GM23248 (cell line): ENCODE results near the gene CRTC2. TPM values are rescaled to one million over a fixed set of nuclear protein-coding genes. Genes with fewer than 3 reads are reported as not detected.
A peak's percentile ranks its signal among the peaks of the same experiment; 100 is the strongest.

ENCODE experiments used
- DNase-seq: peaks from one replicate; pipeline ENCODE4 v3.0.0-alpha.2; 2015
- H2AFZ ChIP-seq: fragments of 200-600 bp; sonication (generic); 2 replicates; pipeline ENCODE4 v1.6.1; 2016; ENCODE audit warnings: antibody characterized with exemption
- H3F3A ChIP-seq: fragments of 200-600 bp; sonication (generic); 2 replicates; pipeline ENCODE4 v1.6.1; 2016; ENCODE audit warnings: mild to moderate bottlenecking, antibody characterized with exemption, mixed run types; ENCODE audit not compliant: insufficient read depth
- H3K27ac ChIP-seq: fragments of 200-600 bp; sonication (generic); 2 replicates; pipeline ENCODE4 v1.5.1; 2016; ENCODE audit warnings: mild to moderate bottlenecking
- H3K27me3 ChIP-seq: fragments of 200-600 bp; sonication (generic); replicated peaks from 2 replicates; pipeline ENCODE4 v1.6.1; 2016; ENCODE audit warnings: mild to moderate bottlenecking; ENCODE audit not compliant: insufficient read depth
- H3K36me3 ChIP-seq: fragments of 200-600 bp; sonication (generic); 2 replicates; pipeline ENCODE4 v1.6.1; 2016; ENCODE audit warnings: low read depth, mild to moderate bottlenecking
- H3K4me1 ChIP-seq: fragments of 200-600 bp; sonication (generic); 2 replicates; pipeline ENCODE4 v1.6.1; 2016; ENCODE audit warnings: mild to moderate bottlenecking; ENCODE audit not compliant: insufficient read depth
- H3K4me2 ChIP-seq: fragments of 200-600 bp; sonication (generic); one replicate; pipeline ENCODE4 v1.6.1; 2016; ENCODE audit warnings: mild to moderate bottlenecking; ENCODE audit not compliant: unreplicated experiment
- H3K4me3 ChIP-seq: fragments of 200-600 bp; sonication (generic); 2 replicates; pipeline ENCODE4 v1.5.1; 2016; ENCODE audit warnings: mild to moderate bottlenecking
- H3K79me2 ChIP-seq: fragments of 200-600 bp; sonication (generic); 2 replicates; pipeline ENCODE4 v1.6.1; 2016; ENCODE audit warnings: mild to moderate bottlenecking; ENCODE audit not compliant: insufficient read depth
- H3K9ac ChIP-seq: fragments of 200-600 bp; sonication (generic); 2 replicates; pipeline ENCODE4 v1.6.1; 2016; ENCODE audit warnings: mild to moderate bottlenecking
- H3K9me2 ChIP-seq: fragments of 200-600 bp; sonication (generic); 2 replicates; pipeline ENCODE4 v1.6.1; 2016; ENCODE audit warnings: mixed run types, mild to moderate bottlenecking, moderate library complexity; ENCODE audit not compliant: insufficient read depth
- H3K9me3 ChIP-seq: fragments of 200-600 bp; sonication (generic); one replicate; pipeline ENCODE4 v1.6.1; 2017; ENCODE audit warnings: low read depth
- H4K20me1 ChIP-seq: fragments of 200-600 bp; sonication (generic); 2 replicates; pipeline ENCODE4 v1.6.0; 2016; ENCODE audit not compliant: insufficient read depth
- EZH2 ChIP-seq: fragments of 200-600 bp; sonication (generic); IDR thresholded peaks from 2 replicates; pipeline ENCODE4 v1.6.1; 2018; ENCODE audit warnings: antibody characterized with exemption, mild to moderate bottlenecking; ENCODE audit not compliant: insufficient read depth, poor library complexity, severe bottlenecking
- EZH2phosphoT487 ChIP-seq: fragments of 200-600 bp; sonication (generic); IDR thresholded peaks from 2 replicates; pipeline ENCODE4 v1.6.1; 2018; ENCODE audit warnings: antibody characterized with exemption, moderate library complexity, mild to moderate bottlenecking, low read depth; ENCODE audit not compliant: insufficient read depth
- WGBS, 2 experiments: methylation state at CpG; one replicate each; pipeline ENCODE4 v1.1.6; 2015 to 2017; ENCODE audit warnings: low lambda C conversion rate in 2 of 2, low coverage in 1 of 2; ENCODE audit errors: missing lambda C conversion rate in 2 of 2; 5-methylcytosine and 5-hydroxymethylcytosine counted together
- in situ Hi-C: fragments of 300-500 bp; cut with MboI; formaldehyde crosslinking; loops from 2 replicates; pipeline ENCODE4 v1.15.0; 2020
- polyA plus RNA-seq: library from polyadenylated mRNA; unstranded; fragments of >200 nt; fragmentation: Nextera tagmentation; extraction: Ambion mirVana; gene quantifications from 2 replicates; pipeline ENCODE4 v1.2.1, GENCODE V29; 2016
- total RNA-seq: library from RNA; depleted of rRNA; stranded (reverse); fragments of >200 nt; shearing (Covaris generic); gene quantifications from 2 replicates; pipeline ENCODE4 v1.2.3, GENCODE V29; 2014

Gene CRTC2
- total and polyA plus RNA-seq, 2 experiments from 2014 or later, result 7.5 to 21.0 TPM

DNA sequence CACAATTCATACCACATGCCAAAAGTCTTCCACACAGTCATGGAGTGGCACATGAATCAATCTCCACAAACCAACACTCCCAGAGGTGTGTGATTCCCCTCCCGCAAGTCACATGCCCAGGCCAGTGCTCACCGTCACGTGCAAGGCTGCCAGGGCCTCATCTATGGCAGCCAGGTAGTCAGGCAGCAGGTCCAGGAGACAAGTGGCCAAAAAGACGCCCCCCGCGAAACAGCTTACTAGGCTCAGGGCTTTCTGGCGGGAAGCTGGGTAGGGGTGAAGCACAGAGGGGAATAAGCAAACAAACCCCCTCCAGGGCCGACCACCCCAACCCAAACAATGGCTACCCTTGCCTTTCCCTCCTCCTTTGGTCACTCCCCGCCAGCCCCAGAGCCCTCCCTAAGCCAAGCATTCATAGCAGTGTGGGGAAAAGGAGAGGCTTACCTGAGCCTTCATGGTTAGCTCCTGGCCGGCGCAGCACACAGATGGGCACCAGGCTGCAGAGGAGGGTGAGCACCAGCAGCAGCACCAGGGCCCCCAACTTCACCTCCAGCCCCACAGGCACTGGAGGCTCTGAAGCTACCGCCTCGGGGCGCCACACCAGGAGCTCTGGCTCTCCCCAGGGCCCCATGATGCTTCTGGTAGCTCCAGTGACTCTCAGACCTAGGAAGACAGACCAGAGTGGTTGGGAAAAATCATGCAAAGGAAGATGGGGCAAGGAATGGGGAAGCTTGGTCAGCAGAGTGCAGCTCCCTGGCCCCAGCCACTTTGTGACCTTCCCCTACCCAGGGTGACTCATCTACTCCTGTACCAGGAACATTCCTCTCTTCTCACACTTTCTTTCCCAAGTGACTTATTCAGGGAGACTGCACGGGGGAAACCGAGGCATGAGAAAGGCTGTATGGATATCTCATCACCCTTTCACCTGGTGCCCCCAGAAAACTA lies 3.9 kb upstream of the CRTC2 start:
- in situ Hi-C loops, result no loop called here
- peak; percentile 83 for DNase-seq
- H3K27ac ChIP-seq, result peak overlapping the region; percentile 81
- 28 to 42% methylated on average over 15 to 16 of the region's 16 CpGs for whole genome bisulfite sequencing, 2 experiments
- peak overlapping the region; percentile 77 for H3K4me3 ChIP-seq
- H3K79me2 ChIP-seq, result peaks cover 57% of the 10 kb centered on the region
- peak overlapping the region; percentile 88 for H3K9ac ChIP-seq
- H3F3A ChIP-seq, result peaks cover 22% of the 10 kb centered on the region
- H3K36me3 ChIP-seq, result no peaks in the 10 kb centered on the region
- H3K9me2 ChIP-seq, result no peaks in the 10 kb centered on the region
- TF ChIP-seq EZH2phosphoT487 (no peak), EZH2 (no peak)
- no peaks in the 10 kb centered on the region for H3K27me3 ChIP-seq
- H2AFZ ChIP-seq, result peak overlapping the region; percentile 75
- no peaks in the 10 kb centered on the region for H4K20me1 ChIP-seq
- no peaks in the 10 kb centered on the region for H3K9me3 ChIP-seq
- peaks cover 13% of the 10 kb centered on the region for H3K4me1 ChIP-seq
- peak overlapping the region; percentile 94 for H3K4me2 ChIP-seq

DNA sequence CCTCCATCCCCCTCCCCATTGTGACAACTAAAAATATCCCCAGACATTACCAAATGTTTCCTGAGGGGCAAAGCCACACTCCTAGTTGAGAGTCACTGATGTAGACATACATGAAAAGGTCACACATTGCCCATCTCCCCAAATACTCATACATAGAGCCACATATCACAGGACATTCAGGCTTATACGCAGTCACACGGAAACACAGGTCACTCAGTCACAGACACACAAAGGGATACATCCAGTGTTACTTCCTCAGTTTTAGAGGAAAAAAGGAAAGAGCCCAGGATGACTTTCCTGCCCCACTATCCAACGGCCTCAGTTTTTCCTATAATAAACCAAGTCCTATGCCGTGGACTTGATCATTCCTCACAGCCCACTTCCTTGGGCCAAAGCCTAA lies 3.0 kb upstream of the CRTC2 start:
- TF ChIP-seq EZH2 (no peak), EZH2phosphoT487 (no peak)

DNA sequence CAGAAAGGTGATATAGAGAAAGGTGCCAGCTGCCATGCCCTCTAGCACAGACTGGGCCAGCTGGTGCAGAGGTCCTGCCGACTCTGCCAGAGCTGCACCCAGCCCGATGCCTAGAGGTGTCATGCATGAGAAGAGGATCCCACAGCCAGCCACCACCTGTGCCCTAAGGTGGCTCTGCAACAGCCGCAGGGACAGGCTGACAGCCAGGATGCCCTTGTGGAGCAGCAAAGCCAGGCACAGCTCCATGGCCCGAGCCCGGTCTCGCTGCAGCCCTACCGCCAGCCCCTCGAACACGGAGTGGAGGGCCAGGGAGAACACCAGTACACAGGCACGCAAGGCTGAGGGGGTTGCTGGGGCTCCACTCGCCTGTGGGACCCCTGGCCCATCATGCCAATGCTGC lies 1.8 kb upstream of the CRTC2 start:
- no peaks in the 10 kb centered on the region for H3K27me3 ChIP-seq
- H3K9me2 ChIP-seq, result no peaks in the 10 kb centered on the region
- no peak overlapping the region for H2AFZ ChIP-seq
- peaks cover 9% of the 10 kb centered on the region; the same call in 1 of the 2 replicates for H3F3A ChIP-seq
- H3K36me3 ChIP-seq, result no peaks in the 10 kb centered on the region
- no peaks in the 10 kb centered on the region for H4K20me1 ChIP-seq
- DNase-seq, result no peak
- H3K4me2 ChIP-seq, result no peak overlapping the region
- WGBS, 2 experiments, result 92 to 96% methylated on average over 10 to 11 of the region's 11 CpGs
- peaks cover 14% of the 10 kb centered on the region for H3K4me1 ChIP-seq
- H3K4me3 ChIP-seq, result no peak overlapping the region
- H3K27ac ChIP-seq, result no peak overlapping the region
- in situ Hi-C loops, result no loop called here
- TF ChIP-seq EZH2phosphoT487, result no peak
- TF ChIP-seq EZH2, result no peak
- no peaks in the 10 kb centered on the region for H3K9me3 ChIP-seq
- no peak overlapping the region for H3K9ac ChIP-seq
- H3K79me2 ChIP-seq, result peaks cover 67% of the 10 kb centered on the region

More for the DNA sequence above, 3.0 kb upstream of the CRTC2 start:
- H3F3A ChIP-seq, result peaks cover 17% of the 10 kb centered on the region
- H3K9me2 ChIP-seq, result no peaks in the 10 kb centered on the region
- peaks cover 16% of the 10 kb centered on the region for H3K4me1 ChIP-seq
- peak overlapping the region; percentile 77; the same call in 1 of the 2 replicates for H3K4me3 ChIP-seq
- DNase-seq, result no peak
- in situ Hi-C loops, result no loop called here
- no peaks in the 10 kb centered on the region for H3K27me3 ChIP-seq
- H3K4me2 ChIP-seq, result peak overlapping the region; percentile 94
- H4K20me1 ChIP-seq, result no peaks in the 10 kb centered on the region
- no peak overlapping the region for H2AFZ ChIP-seq
- no peaks in the 10 kb centered on the region for H3K9me3 ChIP-seq
- peak overlapping the region; percentile 88; the same call in 1 of the 2 replicates for H3K9ac ChIP-seq
- H3K79me2 ChIP-seq, result peaks cover 66% of the 10 kb centered on the region
- WGBS, 2 experiments, result 67 to 69% methylated on average over 4 of the region's 4 CpGs
- H3K36me3 ChIP-seq, result no peaks in the 10 kb centered on the region
- H3K27ac ChIP-seq, result no peak overlapping the region; the same call in 1 of the 2 replicates

DNA sequence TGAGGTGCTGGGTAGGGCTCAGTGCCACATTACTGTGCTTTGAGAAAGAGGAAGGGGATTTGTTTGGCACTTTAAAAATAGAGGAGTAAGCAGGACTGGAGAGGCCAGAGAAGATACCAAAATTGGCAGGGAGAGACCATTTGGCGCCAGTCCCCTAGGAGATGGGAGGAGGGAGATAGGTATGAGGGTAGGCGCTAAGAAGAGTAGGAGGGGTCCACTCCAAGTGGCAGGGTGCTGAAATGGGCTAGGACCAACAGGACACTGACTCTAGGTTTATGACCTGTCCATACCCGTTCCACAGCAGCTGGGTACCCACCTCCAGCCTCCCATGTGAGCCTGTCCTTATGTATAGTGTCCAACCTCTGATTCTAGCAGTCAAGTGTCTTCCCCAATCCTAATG lies 1.0 kb upstream of the CRTC2 start:
- no peak for DNase-seq
- Histone ChIP-seq H3K9me2 (no peaks in the 10 kb centered on the region), H3K9me3 (no peaks in the 10 kb centered on the region), H3K4me2 (no peak overlapping the region), H3K9ac (no peak overlapping the region), H3K4me1 (peaks cover 12% of the 10 kb centered on the region), H3K4me3 (no peak overlapping the region), H3K36me3 (no peaks in the 10 kb centered on the region), H3K79me2 (peaks cover 69% of the 10 kb centered on the region), H3K27me3 (no peaks in the 10 kb centered on the region), H3K27ac (0 out of 2 replicates have a peak overlapping the region, but pooled peaks have one; percentile 11), H3F3A (peaks cover 9% of the 10 kb centered on the region; the same call in 1 of the 2 replicates), H4K20me1 (no peaks in the 10 kb centered on the region), H2AFZ (no peak overlapping the region)
- 80 to 86% methylated on average over 3 of the region's 3 CpGs for WGBS, 2 experiments
- in situ Hi-C loops, result no loop called here
- TF ChIP-seq EZH2 (no peak), EZH2phosphoT487 (no peak)
